NCI-H446 (cell line): ENCODE results near the gene TBXAS1.

ENCODE experiments used
- DNase-seq, 2 experiments: peaks; one replicate each; lab custom pipeline; 2025; lab: John Stamatoyannopoulos, UW

Gene TBXAS1

DNA sequence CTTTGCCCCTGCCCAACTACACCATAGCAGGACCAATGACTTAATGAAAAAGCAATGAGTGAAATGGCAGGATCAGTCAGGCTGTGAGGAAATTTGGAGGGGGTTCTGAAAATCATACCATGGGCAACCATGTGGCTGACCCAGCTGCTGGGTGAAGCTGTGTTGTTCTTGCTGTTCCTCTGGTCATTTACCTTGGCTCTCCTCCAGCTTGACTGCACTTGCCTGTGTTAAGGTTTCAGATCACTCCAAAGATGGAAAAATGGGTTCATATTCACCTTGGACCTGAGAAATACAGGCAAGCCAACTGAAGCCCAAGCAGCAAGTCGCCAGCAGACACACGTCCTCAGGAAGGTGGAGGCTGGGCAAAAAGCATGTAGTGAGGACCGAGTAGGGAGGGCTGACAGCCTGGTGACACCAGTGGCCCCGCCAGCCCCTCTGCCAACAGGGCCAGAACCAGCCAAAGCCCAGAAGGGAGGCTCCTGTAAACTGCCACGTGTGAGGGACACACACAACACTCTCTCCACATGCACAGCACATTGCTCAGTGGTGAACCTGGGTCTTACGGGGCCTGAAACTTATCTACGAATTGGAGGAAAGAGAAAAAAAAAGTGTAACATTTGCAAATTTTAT, 193.6 kb downstream of the TBXAS1 start:
- no peak for DNase-seq

DNA sequence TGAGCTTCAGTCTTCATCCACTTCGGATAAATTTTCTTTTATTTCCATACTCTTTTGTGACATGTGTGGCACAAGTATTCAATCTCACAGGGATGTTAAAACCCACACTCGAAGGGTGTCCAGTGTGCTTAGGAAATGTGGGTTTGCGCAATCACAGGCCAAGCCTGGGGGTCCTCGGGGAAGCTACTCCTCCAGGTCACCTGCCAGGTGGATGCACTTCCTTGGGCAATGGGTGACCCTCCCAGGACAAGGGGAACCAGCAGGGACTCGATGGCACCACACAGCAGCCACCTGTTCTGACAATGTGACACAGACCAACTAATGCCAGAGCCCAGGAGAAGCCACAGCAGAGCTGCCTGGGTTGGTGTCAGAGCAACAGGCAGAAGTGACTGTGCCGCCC, 194.7 kb downstream of the TBXAS1 start:
- no peak for DNase-seq

DNA sequence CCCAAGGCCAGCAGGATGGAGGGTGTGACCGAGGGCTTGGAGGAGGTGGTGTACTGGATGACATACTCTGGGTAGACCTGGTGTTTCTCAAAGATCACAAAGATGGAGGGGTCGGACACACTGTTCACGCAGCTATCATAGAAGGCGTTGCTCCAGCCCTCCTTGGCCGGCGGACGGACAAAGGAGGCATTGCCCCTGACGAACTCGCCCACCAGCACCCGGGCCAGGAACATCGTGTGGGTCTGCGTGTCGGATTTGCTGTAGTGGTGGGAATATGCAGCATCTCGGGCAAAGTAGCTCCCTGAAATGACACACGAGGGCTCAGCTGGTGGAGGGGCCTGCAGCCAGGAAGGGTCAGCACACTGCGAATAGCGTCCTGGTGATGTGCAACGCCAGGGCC, 195.5 kb downstream of the TBXAS1 start:
- no peak for DNase-seq

DNA sequence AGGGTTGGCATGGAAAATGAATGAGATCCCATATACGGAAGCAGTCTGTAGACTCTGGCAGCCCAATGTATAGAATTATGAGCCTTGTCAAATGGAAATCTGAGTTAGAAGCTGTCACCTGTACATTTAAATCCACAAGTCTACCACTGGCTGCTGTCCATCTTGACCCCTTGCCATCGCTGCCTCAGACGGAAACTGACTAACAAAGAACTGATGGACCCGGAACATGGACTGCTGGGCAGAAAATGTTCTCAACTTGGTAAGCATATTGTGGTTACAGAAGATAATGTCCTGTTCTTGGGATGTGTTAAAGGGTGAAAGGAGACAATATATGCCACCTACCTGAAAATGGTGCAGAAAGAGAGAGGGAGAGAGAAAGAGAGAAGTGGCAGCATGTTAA, 196.2 kb downstream of the TBXAS1 start:
- no peak for DNase-seq

DNA sequence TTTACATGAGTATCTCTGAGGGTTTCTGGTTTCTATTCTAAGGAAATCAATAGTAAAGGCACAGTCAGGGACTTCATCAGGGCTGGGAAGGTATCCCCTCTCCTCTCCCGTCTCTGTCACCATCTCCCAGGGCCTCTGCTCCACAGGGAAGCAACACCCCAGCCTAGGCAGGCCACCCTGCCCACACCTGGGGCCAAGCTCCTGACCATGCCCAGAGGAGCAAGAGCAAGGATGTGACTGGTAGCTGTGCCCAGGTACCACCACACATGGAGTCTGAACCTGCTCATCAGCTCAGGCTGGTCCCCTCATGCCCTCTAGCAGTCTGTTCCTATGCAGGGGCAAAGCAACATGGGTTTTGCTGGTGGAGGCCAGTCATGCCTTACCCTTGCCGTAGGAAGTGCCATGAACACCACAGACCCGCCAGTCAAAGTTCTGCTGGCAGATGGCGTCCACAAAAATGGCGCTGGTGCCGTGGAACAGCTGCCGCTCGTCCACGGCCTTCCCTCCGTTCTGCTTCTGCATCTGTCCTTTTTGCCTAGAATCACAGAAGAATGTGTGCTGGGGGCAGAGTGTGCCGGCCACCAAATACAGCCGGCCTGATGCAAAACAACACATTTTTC, 196.9 kb downstream of the TBXAS1 start:
- no peak for DNase-seq

DNA sequence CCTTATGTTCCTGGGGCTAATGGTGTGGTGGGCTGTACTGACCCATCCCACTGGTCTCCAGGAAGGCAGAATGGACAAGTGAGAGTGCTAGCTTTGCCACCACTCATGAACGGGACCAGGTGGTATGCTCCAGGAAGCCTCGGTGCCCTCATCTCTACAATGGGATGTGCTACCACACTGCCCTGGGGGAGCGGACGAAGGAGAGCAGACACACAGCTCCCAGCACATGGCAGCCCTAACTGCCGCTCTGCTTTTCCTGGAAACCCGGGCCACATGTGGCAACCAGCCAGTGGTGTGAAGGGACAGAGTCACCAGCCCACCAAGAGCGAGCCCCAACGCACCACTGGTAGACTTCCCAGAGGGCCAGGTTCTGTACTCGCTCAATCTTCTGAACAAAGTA, 197.9 kb downstream of the TBXAS1 start:
- no peak for DNase-seq

DNA sequence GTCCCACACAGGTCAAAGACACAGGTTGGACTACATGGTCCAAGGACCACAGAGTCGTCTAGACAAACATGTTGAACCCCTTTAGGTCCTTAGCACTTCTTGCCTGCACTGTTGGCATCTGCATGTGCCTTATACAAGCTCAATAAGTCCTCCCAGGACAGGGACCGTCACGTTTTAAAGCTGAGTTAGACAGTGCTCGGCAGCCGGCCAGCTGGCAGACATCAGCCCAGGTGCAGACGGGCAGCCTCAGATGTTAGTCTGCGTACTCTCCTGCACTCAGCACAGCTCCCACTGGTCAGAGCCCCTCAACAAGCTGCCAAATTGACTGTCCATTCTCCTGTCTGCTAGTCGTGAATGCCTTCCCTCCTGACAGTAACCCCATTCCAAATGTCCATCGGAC, 198.8 kb downstream of the TBXAS1 start:
- DNase-seq, result no peak

DNA sequence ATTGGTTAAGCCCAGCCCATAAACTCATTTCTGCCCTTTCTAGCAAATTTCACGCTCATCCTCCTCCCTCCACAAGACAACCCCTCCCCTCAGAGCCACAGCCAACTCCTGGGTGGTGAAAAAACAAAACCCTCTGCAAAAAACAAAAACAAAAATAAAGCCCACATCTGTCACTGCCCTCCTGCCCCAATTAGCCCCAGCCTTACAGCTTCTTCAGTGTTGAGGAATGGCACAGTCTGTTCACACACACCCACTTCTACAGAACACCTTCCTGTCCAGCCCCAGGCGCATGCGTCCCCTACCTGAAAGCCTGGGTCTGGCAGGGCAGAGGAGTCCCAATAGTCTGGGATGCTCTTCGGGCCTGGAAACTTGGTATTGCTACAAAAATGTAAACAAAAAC, 199.2 kb downstream of the TBXAS1 start:
- DNase-seq, result no peak

DNA sequence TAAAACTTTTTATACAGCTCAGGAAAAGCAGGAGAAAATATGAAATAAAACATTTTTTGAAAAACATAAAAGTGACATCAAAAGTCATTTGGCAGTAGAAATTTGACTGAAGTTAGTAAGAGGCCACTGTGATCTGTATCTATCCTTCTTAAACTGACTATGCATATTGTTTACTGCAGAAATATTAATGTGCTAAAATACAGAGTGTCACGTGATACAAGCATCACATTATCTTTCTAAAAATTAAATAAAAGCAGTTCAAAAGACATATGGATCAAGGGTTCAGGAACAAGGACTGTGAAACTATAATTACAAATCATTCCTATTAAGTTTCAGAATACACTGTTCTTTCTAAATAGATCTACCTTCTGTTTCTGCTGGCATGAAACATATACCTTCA, 200.0 kb downstream of the TBXAS1 start:
- DNase-seq, result no peak

DNA sequence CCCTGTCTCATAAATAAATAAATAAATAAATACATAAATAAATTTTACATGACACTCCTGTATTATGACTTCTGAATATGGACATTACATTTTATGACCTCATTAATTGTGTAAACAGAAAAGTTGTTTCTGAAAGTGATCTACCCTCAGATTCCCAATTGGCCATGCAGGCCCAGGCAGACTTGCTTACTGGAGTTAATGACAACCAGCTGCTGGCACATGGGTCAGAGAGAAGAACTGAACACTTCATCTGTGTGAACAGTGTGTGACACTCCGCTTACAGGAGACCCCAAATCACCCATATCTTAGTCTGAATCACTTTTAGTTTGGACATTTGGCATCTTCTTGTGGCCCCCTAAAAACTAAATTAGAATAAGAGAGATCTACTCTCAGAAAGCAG, 202.3 kb downstream of the TBXAS1 start:
- no peak for DNase-seq

DNA sequence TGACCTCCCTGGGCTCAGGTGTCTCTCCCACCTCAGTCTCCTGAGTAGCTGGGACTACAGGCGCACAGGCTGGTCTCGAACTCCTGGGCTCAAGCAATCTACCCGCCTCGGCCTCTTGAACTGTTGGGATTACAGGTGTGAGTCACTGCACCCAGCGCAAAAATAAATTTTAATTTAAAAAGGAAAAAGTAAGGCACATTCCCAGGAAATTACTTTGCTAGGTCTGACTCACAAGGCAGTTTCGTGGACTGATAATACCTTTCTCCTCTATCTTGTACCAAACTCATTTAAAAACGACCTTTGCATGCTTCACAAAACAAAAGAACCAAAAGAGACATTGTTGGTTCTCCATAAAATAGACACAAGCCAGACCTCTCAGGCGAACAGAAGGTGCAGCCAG, 204.0 kb downstream of the TBXAS1 start:
- DNase-seq, result no peak

DNA sequence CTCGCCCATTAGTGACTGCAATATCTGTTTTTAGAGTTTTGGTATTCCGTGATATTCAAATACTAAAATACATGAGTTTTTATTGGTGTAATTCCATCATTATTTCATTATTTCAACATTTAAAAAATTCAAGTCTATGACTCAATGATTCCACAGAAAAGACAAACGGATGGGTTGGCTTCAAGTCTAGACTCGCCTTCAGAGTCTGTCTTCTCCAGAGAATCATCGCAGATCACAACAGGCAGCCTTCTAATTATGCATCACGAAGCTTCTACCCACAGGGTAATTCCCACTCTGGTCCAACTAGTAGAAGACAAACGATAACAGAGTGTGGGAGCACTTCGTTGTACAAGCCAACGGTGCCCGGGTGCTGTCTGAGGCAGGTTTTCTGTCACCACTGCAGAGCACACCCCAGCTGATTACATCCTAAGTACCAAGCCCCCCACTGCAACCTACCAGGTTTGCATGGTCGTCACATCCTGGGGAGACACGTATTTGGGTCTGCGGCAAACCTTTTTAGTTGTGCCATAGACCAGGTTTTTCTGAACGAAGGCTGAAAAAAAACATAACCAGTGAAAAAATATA, 204.8 kb downstream of the TBXAS1 start:
- no peak for DNase-seq

DNA sequence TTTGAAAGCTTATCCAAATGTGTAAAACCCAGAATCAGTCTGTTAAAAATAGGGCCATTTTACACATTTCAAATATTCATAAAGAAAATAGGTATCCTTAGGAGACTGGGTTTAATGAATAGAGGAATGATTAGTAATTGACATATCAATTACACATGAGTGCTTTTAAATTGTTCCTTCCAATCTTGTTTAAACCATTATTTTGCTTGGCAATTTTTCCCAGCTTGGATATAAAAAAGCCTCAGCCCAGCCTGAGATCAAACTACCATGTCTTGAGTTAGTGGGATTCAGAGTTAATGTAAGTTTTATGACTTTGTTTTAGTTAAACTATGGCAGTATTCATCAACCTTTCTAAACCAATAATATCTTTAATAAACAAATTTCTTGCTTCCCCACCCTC, 205.4 kb downstream of the TBXAS1 start:
- no peak for DNase-seq

DNA sequence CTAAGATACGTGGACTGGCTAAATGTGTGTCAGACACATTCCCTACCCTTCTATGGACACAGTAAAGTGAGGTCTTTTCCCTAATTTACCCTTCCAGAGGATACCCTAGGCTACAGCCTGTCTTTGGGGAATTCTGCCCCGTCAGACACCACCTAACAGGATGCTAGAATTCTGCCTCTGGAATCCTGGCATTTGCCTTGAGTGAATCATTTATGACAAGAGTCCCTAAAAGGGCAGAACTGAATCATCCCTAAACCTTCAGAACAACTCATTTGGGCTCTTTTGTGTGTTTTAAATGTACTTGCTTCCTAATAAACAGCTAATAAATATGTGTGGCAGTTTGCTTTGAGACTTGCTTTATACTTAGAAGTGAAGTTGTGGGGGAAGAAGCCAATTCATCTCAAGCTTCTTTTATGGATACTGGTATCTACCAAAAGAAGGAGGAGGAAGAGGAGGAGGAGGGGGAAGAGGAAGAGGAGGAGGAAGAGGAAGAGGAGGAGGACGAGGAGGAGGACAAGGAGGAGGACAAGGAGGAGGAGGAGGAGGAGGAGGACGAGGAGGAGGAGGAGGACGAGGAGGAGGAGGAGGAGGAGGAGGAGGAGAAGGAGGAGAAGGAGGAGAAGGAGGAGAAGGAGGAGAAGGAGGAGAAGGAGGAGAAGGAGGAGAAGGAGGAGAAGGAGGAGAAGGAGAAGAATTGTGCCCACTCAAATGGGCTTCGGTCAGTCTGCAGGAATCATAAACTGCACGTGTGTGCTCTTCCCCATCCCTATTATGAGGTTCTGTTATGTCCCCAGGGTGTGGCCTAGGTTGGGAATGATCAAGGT, 206.5 kb downstream of the TBXAS1 start:
- DNase-seq, result no peak

DNA sequence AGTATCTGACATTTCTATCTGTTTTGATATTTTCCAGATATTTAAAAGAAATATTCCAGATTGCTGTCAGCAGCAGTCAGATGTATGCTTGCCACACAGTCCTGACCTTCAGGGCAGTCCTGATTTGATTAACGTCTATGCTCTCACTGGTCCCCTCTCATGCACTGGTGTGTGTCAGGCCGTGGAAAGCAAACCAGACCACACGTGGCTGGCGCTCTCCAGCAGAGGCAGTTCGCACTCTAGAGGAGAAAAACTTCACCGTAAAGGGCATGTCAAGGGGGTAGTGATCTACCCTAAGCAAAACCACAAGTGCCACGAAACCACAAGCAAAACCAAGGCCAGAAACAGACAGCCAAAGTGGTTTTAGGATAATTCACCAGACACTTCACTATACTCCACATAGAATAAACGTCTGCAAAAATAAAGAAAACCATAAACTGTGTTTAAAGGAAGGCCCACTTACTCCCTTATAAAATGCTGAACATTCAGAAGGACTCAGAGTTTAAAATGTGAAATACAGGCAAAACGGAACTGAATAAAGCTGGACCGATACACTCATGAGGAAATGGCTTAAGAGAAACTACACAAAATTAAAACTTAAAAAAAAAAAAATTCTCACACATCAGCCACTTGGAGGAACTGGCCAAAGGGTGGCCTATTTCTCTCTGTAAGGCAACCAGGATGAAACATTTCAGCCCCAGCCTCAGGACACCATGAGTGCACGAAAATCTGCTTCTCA, 207.3 kb downstream of the TBXAS1 start:
- no peak for DNase-seq

DNA sequence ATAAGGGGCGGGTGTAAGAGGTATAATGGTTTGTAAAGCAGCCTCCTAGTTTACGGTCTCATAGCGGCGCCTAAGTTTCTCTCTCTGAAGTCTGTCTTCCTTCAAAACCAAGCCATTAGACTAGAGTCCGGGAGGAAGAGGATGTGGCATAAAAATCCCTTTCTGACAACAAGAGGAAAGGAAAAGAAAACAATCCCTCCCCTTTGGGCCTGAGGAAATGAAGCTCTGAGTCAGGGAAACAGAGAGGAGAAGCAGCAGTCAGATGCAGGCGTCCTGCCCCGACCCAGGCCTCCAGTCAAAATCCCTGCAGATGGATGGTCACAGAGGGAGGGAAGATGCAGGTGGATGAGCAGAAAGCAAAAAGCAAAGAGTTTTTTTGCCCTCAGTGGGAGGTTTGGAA, 210.0 kb downstream of the TBXAS1 start:
- no peak for DNase-seq

DNA sequence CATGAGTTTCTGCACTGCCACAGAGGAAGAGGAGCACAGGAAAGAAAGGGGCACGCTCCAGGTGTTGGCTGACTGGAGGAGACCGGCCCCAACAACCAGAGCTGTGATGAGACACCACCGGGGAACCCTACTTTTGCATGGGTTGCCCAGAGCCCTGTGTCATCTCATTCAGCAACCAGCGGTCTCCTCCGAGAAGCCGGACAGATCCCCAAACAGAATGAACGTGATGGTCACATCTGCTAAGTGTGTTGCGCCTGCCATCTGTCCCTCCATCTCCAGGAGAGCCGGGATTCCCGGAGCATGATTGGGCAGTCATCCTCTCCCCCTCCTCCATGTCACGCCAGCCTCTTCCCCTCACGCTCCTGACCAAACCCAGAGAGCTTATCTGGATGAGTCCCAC, 210.8 kb downstream of the TBXAS1 start:
- no peak for DNase-seq

DNA sequence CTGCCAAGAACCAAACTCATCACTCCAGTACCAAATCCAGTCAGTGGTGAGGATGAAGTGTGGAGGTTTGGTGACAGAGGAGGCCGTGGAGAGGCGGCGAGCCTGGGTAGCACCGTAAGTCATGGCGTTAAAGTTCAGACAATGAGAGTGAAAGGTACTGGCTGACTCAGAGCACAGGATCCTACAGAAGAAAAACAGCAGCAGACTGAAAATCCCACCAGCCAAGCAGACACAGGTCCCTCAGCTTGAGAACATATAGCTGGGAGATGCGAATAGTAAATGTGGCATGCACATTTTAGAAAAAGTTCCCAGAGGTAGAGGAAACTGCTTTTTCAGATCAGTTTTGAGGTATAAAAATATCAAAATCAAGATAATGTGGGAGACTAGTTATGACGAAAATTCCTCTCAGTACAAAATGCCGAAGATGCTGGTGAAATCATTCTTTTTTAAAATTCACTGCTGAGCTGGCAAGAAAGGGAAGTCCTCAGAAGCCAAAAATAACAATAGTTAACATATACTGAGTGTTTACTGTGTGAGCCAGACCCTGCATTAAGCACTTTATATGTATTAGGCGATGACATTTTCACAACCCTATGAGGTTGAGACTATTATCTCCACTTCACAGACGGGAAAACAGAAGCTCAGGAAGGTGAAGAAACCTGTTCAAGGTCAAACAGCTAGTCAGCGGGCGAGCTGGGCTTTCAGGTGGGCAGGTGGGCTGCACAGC, 212.8 kb downstream of the TBXAS1 start:
- no peak for DNase-seq

DNA sequence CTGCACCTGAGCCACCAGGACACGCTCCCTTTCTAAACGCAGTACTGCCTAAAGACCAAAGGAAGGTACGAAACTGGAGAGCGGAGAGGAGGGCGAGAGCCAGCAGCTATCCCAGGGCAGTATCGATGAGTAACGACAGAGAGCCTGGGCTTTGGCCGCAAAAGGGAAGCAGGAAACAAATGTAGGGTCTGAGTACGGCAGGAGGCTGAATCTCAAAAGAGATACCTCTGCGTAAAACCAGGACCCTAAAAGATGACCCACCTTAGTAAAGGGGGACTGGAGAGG, 213.3 kb downstream of the TBXAS1 start:
- no peak for DNase-seq

DNA sequence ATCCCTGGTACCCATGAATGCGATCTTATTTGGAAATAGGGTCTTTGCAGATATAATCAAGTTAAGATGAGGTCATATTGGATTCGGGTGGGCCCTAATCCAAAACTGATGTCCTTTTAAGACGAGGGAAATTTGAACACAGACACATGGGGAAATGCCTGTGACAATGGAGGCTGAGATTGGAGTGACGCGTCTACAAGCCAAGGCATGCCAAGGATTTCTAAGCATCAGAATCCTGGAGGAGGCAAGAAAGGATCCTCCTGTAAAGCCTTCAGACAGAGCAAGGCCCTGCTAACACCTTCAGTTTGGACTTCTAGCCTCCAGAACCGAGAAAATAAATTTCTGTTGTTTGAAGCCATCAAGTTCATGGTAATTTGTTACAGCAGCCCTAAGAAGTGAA, 215.2 kb downstream of the TBXAS1 start:
- no peak for DNase-seq

DNA sequence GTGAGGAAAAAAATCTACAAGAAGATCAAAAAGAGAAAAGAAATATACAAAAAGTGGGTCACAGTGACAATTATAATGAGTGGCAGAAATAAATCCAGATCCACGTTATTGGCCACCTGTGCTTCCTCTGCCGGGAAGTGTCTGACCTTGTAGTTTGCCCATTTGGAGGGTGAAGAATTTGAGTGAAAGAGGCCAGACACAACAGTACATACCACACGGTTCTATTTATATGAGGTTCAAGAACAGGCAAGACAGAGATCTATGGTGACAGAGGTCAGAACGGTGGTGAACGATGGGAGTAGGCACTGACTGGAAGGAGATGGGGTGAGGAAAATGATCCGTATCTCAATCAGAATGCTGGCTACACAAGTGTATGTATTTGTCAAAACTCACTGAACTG, 216.6 kb downstream of the TBXAS1 start:
- no peak for DNase-seq

DNA sequence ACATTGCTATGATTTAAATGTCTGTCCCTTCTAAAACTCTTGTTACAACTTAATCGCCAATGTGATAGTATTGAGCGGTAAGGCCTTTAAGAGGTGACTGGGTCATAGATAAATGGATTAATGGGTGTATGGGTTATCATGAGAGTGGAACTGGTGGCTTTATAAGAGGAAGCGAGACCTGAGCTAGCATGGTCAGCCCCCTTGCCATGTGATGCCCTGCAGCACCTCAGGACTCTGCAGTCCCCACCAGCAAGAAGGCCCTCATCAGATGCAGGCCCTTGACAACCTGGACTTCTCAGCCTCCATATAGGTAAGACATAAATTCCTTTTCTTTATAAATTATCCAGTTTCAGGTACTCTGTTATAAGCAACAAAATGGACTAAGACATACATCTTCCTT, 218.1 kb downstream of the TBXAS1 start:
- no peak for DNase-seq
